GM21515 (cell line): ENCODE measurements around the gene TSEN15.
"Not testable (repeated sequence)": the region's sequence is repeated elsewhere in the genome, so short reads cannot be mapped to it uniquely, and the experiment has no call there.

Experiments used
- ATAC-seq: cut with Tn5 transposase; IDR thresholded peaks from one replicate; pipeline ENCODE4 v1.9.1; 2021; ENCODE audit not compliant: unreplicated experiment

The TSEN15 gene

GRCh38 chr1:184096005-184096404 lies 44.5 kb downstream of the TSEN15 start:
- no peak for ATAC-seq

- not testable (repeated sequence) for ATAC-seq
These were observed 45.0 kb downstream of the TSEN15 start for GRCh38 chr1:184096580-184096979.

GRCh38 chr1:184101141-184101540 lies 49.6 kb downstream of the TSEN15 start:
- no peak for ATAC-seq

GRCh38 chr1:184101571-184101970 lies 50.0 kb downstream of the TSEN15 start:
- ATAC-seq: no peak

- no peak for ATAC-seq
These were observed 59.0 kb downstream of the TSEN15 start for GRCh38 chr1:184110272-184111204.

- no peak for ATAC-seq
These were observed 60.8 kb downstream of the TSEN15 start for GRCh38 chr1:184112176-184112948.

- no peak for ATAC-seq
These were observed 61.7 kb downstream of the TSEN15 start for GRCh38 chr1:184113251-184113650.

GRCh38 chr1:184114818-184115398 lies 63.4 kb downstream of the TSEN15 start:
- ATAC-seq: no peak

GRCh38 chr1:184116287-184116686 lies 64.8 kb downstream of the TSEN15 start:
- ATAC-seq: no peak

GRCh38 chr1:184118046-184118445 lies 66.5 kb downstream of the TSEN15 start:
- no peak for ATAC-seq
